GM19193 (cell line): ENCODE measurements around the gene UMAD1.

ENCODE experiments used
- POLR2A ChIP-seq: IDR thresholded peaks from 4 replicates; pipeline ENCODE4 v1.6.1; 2011; ENCODE audit not compliant: insufficient read depth, insufficient read length; ENCODE audit errors: extremely low read depth

UMAD1 gene

DNA sequence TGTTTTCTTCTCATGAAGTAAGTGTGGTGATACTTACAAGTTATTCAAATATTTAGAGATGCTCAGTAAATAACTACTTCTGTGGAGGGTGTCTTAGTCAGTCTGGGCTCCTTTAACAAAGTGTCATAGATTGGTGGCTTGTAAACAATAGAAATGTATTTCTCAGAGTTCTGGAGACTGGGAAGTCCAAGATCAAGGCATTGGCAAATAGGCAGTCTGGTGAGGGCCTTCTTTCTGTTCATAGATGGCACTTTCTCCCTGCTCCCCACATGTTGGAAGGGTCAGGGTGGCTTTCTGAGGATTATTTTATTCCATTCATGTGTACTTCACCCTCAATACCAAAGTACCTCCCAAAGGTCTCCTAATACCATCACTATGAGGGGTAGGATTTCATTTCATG, 59.4 kb downstream of the UMAD1 start:
- TF ChIP-seq POLR2A: no peak

DNA sequence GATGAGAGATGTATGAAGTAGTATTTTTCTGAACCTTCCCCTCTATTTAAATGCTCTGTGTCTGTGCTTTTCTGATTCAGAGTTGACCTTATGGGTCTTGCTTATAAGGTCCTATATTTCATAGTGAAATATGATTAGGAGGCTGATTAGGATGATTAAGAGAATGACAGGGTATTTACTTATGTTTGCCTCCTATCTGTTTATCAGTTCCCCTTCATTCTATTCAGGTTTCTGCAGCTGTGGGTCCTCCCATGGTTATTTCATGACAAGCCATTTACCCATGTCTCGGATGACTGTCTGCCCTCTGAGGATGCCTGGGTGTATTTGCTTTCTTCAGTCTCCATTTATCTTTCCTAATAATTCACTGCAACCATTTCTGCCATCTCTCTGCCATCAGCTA, 61.0 kb downstream of the UMAD1 start:
- no peak for TF ChIP-seq POLR2A

DNA sequence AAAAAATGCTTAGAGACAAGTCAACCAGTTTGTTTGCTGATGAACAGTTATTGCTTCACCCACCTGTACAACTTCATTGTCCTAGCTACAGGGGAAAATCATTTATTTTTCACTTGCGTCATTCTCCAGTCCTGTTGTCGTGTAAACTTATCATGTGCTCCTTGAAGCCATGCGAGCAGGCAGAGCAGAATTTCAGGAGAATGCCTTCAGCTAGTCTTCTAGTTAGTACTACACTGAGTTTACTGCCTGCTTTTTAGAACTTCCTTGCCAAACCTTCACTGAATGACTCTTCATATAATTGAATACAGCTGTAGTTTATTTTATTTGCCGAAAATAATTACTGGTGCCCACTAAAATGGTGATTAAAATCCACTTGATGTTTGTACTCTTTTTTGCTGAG, 62.3 kb downstream of the UMAD1 start:
- TF ChIP-seq POLR2A: no peak

DNA sequence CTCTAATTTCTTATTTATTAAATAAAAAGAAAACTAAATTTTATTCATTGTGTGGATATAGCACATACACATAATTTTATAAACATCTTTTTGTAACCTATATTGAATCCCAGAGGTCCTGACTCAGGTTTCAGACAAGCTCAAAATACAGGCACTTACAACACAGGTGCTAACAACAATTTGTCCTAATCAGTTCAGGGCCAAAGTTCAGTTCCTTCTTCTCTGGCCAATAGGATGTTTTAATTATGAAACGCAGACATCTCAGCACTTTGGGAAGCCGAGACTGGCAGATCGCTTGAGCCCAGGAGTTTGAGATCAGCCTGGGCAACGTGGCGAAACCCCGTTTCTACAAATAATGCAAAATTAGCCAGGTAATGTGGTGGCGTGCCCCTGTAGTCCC, 62.9 kb downstream of the UMAD1 start:
- TF ChIP-seq POLR2A: no peak

DNA sequence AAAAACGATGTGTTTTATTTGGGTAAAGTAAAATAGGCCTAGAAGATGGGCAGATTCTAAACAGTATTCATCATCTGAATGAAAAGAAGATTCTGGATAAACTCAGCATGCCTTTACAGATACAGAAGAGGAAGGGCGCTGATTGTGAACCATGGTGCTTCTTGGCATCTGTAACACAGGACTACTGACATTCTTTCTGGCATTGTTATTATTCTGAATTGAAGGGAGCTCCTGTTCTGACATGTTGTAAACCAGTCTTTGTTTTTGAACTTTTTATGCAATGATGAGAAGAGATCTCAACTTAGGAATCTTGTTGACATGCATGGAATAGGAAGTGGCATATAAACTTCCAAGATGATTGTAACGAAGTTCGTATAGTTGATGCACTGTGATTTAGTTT, 64.3 kb downstream of the UMAD1 start:
- no peak for TF ChIP-seq POLR2A

DNA sequence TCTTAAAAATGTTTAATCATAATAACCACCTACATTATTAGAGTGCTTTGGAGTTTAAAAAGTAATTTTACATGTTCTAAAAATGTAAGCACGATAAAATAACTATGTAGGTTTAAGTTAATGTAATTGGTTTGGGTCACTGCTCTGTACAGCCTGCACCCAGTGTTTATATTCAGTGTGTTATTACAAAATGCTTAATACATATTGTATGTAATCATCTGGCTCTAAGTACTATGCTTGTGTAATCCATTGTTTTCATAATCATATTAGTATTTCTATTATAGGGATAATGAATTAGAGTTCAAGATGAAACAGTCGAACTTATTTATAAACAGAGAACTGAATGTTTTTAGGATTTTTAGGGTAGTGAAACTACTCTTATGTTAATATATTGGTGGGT, 64.8 kb downstream of the UMAD1 start:
- no peak for TF ChIP-seq POLR2A

DNA sequence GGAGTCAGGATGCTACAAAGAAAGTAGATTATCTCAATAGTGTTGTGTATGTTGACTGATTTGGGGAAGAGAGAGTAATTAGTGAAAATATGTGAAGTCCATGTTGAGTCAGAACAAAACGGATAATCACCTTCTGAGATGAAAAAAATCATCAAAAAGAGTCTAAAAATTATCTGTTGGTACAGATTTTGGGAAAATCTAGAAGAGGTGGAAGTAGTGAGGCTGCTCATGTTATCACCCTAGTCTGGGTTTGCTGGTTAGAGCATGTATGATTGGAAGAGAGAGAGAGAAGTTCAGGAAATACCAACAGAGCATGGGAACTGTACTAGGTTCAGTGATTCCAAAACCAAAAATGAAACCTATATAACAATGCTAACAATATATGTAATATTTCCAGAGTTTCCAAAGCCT, 65.6 kb downstream of the UMAD1 start:
- TF ChIP-seq POLR2A: no peak

DNA sequence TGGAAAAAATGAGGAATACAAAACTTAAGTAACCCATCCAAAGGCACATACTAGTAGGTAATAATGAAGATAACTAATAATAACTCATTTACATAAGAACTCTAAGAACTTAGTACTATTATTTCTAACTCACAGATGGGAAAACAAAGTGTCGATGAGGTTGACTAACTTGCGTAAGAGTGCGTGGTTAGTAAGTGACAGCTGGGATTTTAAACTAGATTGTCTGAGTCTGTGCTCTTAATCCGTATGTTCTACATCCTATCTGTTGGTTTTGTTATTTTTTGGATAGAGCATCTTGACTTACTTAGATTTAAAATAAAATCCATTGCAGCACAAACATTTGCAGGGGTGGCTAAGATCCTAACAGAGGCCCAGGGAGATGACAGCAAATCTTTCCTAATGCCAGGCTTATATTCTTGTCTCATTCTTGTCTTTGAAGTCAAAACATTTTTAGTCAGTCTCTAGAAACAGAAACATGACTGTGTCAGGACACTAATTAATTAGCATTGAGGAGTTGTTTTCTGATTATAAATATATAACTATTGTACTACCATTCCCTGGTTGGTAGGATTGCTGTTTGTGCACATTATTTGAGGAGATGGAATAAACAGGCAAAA, 66.1 kb downstream of the UMAD1 start:
- TF ChIP-seq POLR2A: no peak

DNA sequence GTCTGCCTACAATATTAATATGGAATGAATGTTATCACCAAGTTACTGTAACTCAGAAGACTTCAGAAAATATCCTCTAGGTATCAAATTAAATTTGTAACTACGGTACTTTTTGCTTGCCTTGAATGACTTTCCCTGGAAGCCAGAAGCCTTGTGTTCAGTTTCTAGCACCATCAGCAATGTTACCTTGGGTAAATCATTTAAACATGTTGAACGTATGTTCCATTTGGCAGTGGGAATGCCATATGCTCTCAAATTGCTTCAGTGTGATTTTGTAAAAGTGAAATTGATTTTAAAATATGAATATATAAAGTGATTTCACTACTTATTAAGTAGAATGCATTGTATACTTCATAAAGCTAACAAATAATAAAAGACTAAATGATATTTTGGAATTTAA, 66.7 kb downstream of the UMAD1 start:
- no peak for TF ChIP-seq POLR2A

DNA sequence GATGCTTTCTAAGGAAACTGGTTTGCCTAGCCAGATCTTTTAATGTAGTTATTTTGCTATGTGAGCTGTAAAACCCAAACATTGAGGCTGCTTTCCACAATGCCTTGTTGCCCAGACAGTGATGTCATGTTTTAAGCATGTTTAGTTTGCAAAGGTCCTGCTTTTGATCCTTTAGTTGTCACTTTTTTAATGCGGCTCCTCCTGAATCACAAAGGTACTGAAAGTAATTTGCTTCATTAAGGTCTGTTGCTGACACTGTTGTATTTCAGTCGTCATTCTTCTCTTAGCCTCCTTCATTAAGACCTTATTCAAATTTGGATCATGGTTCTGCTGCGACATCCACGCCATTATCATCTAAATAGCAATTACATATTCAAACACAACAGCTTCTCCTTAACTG, 67.3 kb downstream of the UMAD1 start:
- no peak for TF ChIP-seq POLR2A

DNA sequence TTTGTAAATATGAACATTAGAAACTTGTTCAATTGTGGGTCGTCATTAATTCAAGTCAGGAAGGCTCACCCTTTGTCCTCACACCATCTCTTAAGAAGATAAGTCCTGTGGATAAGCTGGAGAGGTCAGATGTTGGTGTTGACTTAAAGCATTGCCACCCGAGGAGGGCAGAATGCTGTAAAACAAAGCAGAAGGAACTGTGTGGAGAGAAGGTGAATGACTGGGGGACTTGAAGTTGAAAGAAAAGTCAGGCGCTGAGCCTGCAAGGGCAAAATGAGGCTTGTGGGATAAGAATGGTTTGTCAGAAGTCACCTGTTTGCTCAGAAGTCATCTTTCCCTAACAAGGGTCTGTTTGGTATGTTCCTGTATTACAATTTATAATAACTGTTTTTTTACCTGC, 68.7 kb downstream of the UMAD1 start:
- no peak for TF ChIP-seq POLR2A

DNA sequence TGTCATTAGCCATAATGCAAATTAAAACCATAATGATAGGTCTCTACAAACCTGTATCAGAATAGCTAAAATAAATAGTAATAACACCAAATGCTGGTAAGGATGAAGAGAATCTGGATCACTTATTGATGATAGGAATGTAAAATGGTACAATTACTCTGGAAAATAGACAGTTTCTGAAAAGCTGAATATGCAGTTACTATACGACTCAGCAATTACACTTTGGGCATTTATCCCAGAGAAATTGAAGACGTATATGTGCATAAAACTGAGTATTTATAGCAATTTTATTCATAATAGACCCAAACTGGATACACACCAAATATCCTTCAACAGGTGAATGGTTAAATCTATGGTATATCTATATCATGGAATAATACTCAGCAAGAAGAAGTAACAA, 69.9 kb downstream of the UMAD1 start:
- no peak for TF ChIP-seq POLR2A

DNA sequence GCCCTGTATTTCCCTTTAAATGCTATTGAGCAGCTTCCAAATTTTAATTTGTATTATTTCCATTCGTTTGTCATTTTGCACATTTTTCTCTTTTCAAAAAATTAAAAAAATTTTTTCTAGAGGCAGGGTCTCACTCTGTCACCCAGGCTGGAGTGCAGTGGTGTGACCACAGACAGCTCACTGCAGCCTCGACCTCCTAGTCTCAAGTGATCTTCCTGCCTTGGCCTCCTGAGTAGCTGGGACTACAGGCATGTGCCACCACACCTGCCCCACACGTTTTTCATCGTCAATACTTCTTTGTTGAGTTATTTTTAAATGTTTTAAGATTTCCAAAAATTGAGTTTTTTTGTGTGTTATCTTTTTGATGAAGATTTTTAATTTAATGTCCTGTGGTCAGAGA, 73.2 kb downstream of the UMAD1 start:
- TF ChIP-seq POLR2A: no peak

DNA sequence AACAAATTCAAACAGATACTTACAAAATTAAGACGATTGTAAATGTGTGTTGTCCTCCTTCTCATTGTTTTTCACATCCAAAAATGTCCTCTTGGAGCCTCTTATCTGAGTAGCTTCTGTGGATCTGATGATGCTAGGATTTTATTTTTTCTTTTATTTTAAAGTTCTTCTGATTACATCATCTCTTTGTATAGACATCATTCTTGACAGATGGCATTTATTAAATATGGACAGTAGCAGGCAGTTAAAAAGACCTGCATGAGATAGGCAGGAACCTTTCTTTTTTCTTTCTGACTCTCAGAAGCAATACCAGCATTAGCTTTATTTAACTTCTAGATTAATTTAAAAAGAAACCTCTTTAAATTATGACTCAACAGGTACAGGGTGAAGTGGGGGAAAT, 77.9 kb downstream of the UMAD1 start, which contains the start of gene RPA3:
Gene RPA3 (minus strand): TSS at position 116 of the 400 bp plus-strand sequence. CDS start 78,189 bp downstream, outside the sequence.
- no peak for TF ChIP-seq POLR2A

DNA sequence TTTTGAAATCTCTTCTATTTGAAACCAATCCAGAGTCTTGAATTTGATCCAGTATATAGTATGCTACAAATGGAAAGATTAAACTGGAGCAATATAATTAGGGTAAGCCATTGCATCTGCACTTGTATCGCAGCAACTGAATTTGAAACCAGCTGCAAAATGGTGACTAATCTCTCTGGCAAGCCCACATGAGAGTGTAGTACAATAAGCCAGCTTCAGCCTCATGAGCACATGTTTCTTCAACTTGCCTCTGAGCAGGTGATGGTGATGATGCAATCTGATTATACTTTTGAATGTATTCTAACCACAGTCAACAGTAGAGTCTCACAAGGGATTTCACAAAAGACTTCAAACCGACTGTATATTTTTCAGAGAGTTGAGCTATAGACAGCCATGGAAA, 78.7 kb downstream of the UMAD1 start:
- no peak for TF ChIP-seq POLR2A

DNA sequence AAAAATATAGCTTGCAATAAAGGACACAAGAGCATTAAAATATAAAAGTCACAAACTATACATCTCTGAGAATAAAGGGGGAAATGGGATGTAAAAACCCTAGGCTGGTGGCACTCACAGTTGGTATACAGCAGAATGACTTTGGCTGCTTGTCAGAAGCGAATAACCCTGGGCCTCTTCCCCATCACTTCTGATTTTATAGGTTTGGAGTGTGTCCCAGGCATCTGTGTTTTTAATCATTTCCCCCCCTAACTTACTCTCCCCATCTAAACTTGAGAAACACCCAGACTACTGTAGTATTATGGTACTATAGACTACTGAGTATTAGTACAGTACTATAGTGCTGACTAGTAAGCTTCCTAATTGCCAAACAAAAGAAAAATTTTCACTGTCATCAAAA, 79.6 kb downstream of the UMAD1 start:
- TF ChIP-seq POLR2A: no peak
